SH-SY5Y (cell line): Measurements from ENCODE around the gene HDAC9.

ENCODE experiments used
- GATA2 ChIP-seq: IDR thresholded peaks from 2 replicates; pipeline ENCODE4 v1.6.1; 2011; ENCODE audit warnings: mild to moderate bottlenecking, low read depth, low read length
- GATA3 ChIP-seq: IDR thresholded peaks from 2 replicates; pipeline ENCODE4 v1.6.1; 2011; ENCODE audit warnings: low read depth, mild to moderate bottlenecking, low read length, moderate library complexity

- no peak for TF ChIP-seq GATA2
- TF ChIP-seq GATA3: no peak
Observed at GRCh38 chr7:18566829-18567228, 71.3 kb downstream of the HDAC9 start.
